Stimulated activated CD4-positive, alpha-beta T cell treated with anti-CD3 and anti-CD28 coated beads, TNF-alpha, amount 100 ng/mL, for 4 hours (primary cell): ENCODE measurements around the gene JMJD6.

Experiments
- DNase-seq, 3 experiments: peaks; one replicate each; pipeline ENCODE4 v3.0.0-alpha.2; 2020; ENCODE audit warnings: low read depth in 3 of 3

JMJD6 gene

GRCh38 chr17:76679239-76679638 is 47.2 kb downstream of the JMJD6 start:
- no peak for DNase-seq

GRCh38 chr17:76678330-76678729 is 48.1 kb downstream of the JMJD6 start:
- DNase-seq: no peak

GRCh38 chr17:76677406-76677805 is 49.0 kb downstream of the JMJD6 start:
- no peak for DNase-seq

GRCh38 chr17:76676629-76677028 is 49.8 kb downstream of the JMJD6 start:
- DNase-seq: no peak

- DNase-seq: no peak
Observed at GRCh38 chr17:76675648-76676047, 50.8 kb downstream of the JMJD6 start.

- no peak for DNase-seq
Observed at GRCh38 chr17:76674600-76674999, 51.8 kb downstream of the JMJD6 start.

- no peak for DNase-seq
Observed at GRCh38 chr17:76673729-76674128, 52.7 kb downstream of the JMJD6 start.

- no peak for DNase-seq
Observed at GRCh38 chr17:76672892-76673291, 53.5 kb downstream of the JMJD6 start.

- DNase-seq: no peak
Observed at GRCh38 chr17:76672270-76672851, 54.0 kb downstream of the JMJD6 start.

- DNase-seq: no peak
Observed at GRCh38 chr17:76671912-76672262, 54.5 kb downstream of the JMJD6 start.

- DNase-seq: peak; percentile 94 to 98 (median 97)
Observed at GRCh38 chr17:76671123-76671911, 55.1 kb downstream of the JMJD6 start.

- DNase-seq: no peak
Observed at GRCh38 chr17:76670718-76671122, 55.7 kb downstream of the JMJD6 start.

- no peak for DNase-seq
Observed at GRCh38 chr17:76670020-76670717, 56.2 kb downstream of the JMJD6 start.
